Breast epithelium (tissue), 3 donors: ENCODE measurements around the gene FAU.

Experiments
- POLR2A ChIP-seq: fragments of 450-650 bp; IDR thresholded peaks from one replicate; pipeline ENCODE4 v1.6.1; 2016; ENCODE audit warnings: antibody characterized with exemption, mild to moderate bottlenecking, moderate library complexity
- TF ChIP-seq, protein P1 (sequence below), 3 donors: fragments of 450-650 bp; IDR thresholded peaks; one replicate each; pipeline ENCODE4 v1.5.1; 2016 to 2017; ENCODE audit warnings: antibody characterized with exemption in 3 of 3, mild to moderate bottlenecking in 3 of 3, moderate library complexity in 3 of 3

DNA sequence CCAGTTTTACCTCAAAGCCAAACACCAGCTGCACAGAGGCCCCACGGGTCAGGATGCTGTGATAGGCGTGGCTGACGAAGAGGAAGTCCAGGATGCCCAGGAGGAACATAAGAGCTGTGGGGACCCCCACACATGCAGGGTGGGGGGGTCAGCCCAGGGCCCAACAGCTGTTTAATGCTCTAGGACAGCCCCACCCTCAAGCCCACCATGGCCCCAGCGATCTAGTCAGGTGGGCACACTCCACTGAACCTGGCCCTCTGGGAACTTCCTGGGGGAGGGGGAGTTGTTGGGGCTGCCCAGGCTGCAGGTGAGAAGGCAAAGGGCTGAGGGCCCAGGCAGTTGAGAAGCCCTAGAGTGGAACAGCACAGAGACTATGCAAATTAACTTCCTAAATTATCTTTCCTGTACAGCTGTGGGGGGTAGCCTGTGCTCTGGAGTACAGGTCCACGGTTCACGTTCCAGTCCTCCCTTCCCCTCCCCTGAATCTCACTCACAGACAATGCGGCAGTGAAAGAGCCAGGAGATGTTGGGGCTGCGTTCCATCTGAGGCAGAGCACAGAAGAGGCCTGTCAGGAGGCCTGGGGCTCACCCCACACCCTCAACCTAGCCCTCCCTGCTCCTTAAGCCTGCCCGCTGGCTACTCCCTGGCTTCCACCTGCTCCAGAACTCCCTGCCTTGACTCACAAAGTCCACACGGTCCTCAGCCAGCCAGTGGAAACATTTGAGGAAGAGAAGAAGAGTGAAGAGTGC, 10.5 kb upstream of the FAU start:
- TF ChIP-seq, protein P1, sequence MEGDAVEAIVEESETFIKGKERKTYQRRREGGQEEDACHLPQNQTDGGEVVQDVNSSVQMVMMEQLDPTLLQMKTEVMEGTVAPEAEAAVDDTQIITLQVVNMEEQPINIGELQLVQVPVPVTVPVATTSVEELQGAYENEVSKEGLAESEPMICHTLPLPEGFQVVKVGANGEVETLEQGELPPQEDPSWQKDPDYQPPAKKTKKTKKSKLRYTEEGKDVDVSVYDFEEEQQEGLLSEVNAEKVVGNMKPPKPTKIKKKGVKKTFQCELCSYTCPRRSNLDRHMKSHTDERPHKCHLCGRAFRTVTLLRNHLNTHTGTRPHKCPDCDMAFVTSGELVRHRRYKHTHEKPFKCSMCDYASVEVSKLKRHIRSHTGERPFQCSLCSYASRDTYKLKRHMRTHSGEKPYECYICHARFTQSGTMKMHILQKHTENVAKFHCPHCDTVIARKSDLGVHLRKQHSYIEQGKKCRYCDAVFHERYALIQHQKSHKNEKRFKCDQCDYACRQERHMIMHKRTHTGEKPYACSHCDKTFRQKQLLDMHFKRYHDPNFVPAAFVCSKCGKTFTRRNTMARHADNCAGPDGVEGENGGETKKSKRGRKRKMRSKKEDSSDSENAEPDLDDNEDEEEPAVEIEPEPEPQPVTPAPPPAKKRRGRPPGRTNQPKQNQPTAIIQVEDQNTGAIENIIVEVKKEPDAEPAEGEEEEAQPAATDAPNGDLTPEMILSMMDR (IDR thresholded peaks at IDR 0.05), result no peak
- TF ChIP-seq POLR2A, result no peak
